Fibroblast of lung (primary cell): ENCODE measurements around the gene TMEM117. TPM values are rescaled to one million over a fixed set of nuclear protein-coding genes. Genes with fewer than 3 reads are reported as not detected.
"Not testable (repeated sequence)": the region's sequence is repeated elsewhere in the genome, so short reads cannot be mapped to it uniquely, and the experiment has no call there.

ENCODE experiments used
- DNase-seq, 2 donors: peaks; one replicate each; pipeline versions ENCODE4 v3.0.0 to v3.0.0-alpha.2; 2010; ENCODE audit warnings: low read depth in 2 of 2
- H2AFZ ChIP-seq: 2 replicates; pipeline ENCODE4 v1.5.1; 2012; ENCODE audit warnings: low read length, control low read depth, inconsistent platforms
- H3K27ac ChIP-seq: 2 replicates; pipeline ENCODE4 v1.5.1; 2011; ENCODE audit warnings: low read length, control low read depth; ENCODE audit not compliant: insufficient read depth
- H3K27me3 ChIP-seq: 2 replicates; pipeline ENCODE4 v1.5.1; 2011; ENCODE audit warnings: mild to moderate bottlenecking, low read length; ENCODE audit not compliant: control insufficient read depth, insufficient read depth
- H3K36me3 ChIP-seq: 2 replicates; pipeline ENCODE4 v1.5.1; 2011; ENCODE audit warnings: low read length; ENCODE audit not compliant: control insufficient read depth, insufficient read depth
- H3K4me1 ChIP-seq: 2 replicates; pipeline ENCODE4 v1.5.1; 2011; ENCODE audit warnings: low read length; ENCODE audit not compliant: control insufficient read depth, insufficient read depth; ENCODE audit errors: extremely low read depth
- H3K4me2 ChIP-seq: 2 replicates; pipeline ENCODE4 v1.5.1; 2011; ENCODE audit warnings: low read length, control low read depth; ENCODE audit not compliant: insufficient read depth; ENCODE audit errors: extremely low read depth
- H3K4me3 ChIP-seq, 4 experiments: fragments of 200-600 bp in 1 of 4; sonication (generic) in 1 of 4; replicated peaks in 1 of 4; 2 replicates each; pipeline ENCODE4 v1.5.1; 2011 to 2016; ENCODE audit warnings: low read length in 4 of 4, low read depth in 3 of 4, mild to moderate bottlenecking in 3 of 4, control low read depth in 2 of 4, inconsistent platforms in 1 of 4, mixed read lengths in 1 of 4; ENCODE audit not compliant: insufficient read depth in 1 of 4; ENCODE audit errors: control extremely low read depth in 1 of 4
- H3K79me2 ChIP-seq: 2 replicates; pipeline ENCODE4 v1.5.1; 2012; ENCODE audit warnings: mild to moderate bottlenecking, low read length, inconsistent platforms; ENCODE audit not compliant: control insufficient read depth, insufficient read depth
- H3K9ac ChIP-seq: 2 replicates; pipeline ENCODE4 v1.5.1; 2011; ENCODE audit warnings: mild to moderate bottlenecking, low read length, control low read depth; ENCODE audit not compliant: insufficient read depth
- H3K9me3 ChIP-seq: 2 replicates; pipeline ENCODE4 v1.5.1; 2012; ENCODE audit warnings: low read depth, low read length; ENCODE audit not compliant: control insufficient read depth, insufficient read depth
- H4K20me1 ChIP-seq: 2 replicates; pipeline ENCODE4 v1.5.1; 2011; ENCODE audit warnings: low read length; ENCODE audit not compliant: control insufficient read depth, insufficient read depth; ENCODE audit errors: extremely low read depth
- EZH2 ChIP-seq: IDR thresholded peaks from 2 replicates; pipeline ENCODE4 v1.5.1; 2012; ENCODE audit warnings: low read length, control low read depth, mild to moderate bottlenecking; ENCODE audit errors: missing control alignments
- polyA plus RNA-seq, 2 donors: library from polyadenylated mRNA; depleted of rRNA in 1 of 2; stranded (reverse) in 1 of 2; unstranded in 1 of 2; fragments of >200 nt; gene quantifications; 2 replicates each; pipeline ENCODE4 v1.2.1, GENCODE V29; 2011 to 2012; ENCODE audit warnings: missing spikeins in 1 of 2
- total RNA-seq: library from RNA; depleted of rRNA; stranded (reverse); fragments of >200 nt; gene quantifications from 2 replicates; pipeline ENCODE4 v1.2.1, GENCODE V29; 2014
- TF ChIP-seq, protein P1 (sequence below), 2 donors: IDR thresholded peaks in 1 of 2; conservative IDR thresholded peaks in 1 of 2; 1 replicate in 1 of 2; 2 replicates in 1 of 2; pipeline ENCODE4 v1.5.1; 2011 to 2012; ENCODE audit warnings: low read length in 2 of 2, control low read depth in 1 of 2, inconsistent platforms in 1 of 2, low read depth in 1 of 2, mild to moderate bottlenecking in 1 of 2

TMEM117 gene
- total and polyA plus RNA-seq, 2 donors (not counting 1 experiment from before 2014, with no cell fraction given) = 7.6 to 7.8 TPM

DNA sequence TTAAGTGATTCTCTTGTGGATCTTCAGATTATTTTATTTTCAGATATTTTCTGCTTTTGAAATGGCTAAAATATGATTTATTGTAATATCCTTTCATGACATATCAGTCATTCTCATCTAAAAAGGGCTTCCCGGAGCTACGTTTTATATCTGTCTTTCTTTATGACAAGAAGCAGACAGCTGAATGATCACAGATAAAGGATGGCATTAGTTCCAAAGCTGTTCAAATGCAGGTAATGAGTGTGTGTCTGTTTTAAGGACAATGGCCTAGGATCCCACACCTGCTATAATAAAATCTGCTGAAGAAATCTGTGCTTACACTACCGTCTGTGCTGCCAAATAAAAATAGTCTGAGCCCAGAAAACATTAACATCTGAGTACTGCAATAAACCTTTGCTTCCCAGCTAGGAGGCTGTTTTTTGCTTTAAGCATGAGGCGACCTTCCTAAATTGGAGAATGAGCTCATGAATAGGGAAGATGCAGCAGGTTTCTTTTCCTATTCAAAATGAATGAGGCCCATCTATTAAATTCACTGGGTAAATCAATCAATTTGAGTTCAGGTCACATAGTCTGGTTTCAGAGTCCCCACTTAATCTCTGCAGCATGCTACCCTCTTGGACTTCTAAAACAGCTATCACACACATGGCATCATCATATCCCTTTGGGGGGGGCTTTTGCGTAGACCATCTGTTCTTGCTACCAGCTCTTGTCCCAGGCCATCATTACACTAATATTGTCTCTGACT lies 541.7 kb downstream of the TMEM117 start:
- Histone ChIP-seq H3K79me2 (no peaks in the 10 kb centered on the region), H3K9me3 (no peaks in the 10 kb centered on the region), H3K4me1 (no peaks in the 10 kb centered on the region), H4K20me1 (no peaks in the 10 kb centered on the region), H2AFZ (no peak overlapping the region), H3K9ac (no peak overlapping the region), H3K4me2 (no peak overlapping the region), H3K36me3 (no peaks in the 10 kb centered on the region), H3K4me3 (no peak overlapping the region), H3K27me3 (no peaks in the 10 kb centered on the region), H3K27ac (no peak overlapping the region)
- no peak for TF ChIP-seq EZH2
- TF ChIP-seq, protein P1, sequence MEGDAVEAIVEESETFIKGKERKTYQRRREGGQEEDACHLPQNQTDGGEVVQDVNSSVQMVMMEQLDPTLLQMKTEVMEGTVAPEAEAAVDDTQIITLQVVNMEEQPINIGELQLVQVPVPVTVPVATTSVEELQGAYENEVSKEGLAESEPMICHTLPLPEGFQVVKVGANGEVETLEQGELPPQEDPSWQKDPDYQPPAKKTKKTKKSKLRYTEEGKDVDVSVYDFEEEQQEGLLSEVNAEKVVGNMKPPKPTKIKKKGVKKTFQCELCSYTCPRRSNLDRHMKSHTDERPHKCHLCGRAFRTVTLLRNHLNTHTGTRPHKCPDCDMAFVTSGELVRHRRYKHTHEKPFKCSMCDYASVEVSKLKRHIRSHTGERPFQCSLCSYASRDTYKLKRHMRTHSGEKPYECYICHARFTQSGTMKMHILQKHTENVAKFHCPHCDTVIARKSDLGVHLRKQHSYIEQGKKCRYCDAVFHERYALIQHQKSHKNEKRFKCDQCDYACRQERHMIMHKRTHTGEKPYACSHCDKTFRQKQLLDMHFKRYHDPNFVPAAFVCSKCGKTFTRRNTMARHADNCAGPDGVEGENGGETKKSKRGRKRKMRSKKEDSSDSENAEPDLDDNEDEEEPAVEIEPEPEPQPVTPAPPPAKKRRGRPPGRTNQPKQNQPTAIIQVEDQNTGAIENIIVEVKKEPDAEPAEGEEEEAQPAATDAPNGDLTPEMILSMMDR (conservative IDR thresholded peaks at IDR 0.05 in 1 of 2, IDR thresholded peaks at IDR 0.05 in 1 of 2; ENCODE audit: low read depth in 1 of 2, low read length in 2 of 2) = no peak
- no peak for DNase-seq

DNA sequence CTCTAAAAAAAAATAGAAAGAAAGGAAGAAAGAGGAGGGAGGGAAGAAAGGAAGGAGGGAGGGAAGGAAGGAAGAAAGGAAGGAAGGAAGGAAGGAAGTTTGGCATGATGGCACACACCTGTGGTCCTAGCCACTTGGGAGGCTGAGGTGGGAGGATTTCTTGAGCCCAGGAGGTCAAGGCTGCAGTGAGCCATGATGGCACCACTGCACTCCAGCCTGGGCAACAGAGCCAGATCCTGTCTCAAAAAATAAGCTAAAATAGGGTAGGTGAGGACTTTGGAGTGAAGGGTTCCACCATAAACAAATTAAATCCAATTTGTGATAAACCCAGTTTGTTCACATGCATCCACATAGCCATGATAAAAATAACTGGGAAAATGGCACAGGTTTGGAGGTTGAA lies 543.2 kb downstream of the TMEM117 start:
- H3K4me1 ChIP-seq, H3K36me3 ChIP-seq, H2AFZ ChIP-seq, H3K27ac ChIP-seq, H3K4me2 ChIP-seq, H4K20me1 ChIP-seq, H3K4me3 ChIP-seq, H3K9me3 ChIP-seq, H3K27me3 ChIP-seq, H3K79me2 ChIP-seq, DNase-seq, H3K9ac ChIP-seq: not testable (repeated sequence)

DNA sequence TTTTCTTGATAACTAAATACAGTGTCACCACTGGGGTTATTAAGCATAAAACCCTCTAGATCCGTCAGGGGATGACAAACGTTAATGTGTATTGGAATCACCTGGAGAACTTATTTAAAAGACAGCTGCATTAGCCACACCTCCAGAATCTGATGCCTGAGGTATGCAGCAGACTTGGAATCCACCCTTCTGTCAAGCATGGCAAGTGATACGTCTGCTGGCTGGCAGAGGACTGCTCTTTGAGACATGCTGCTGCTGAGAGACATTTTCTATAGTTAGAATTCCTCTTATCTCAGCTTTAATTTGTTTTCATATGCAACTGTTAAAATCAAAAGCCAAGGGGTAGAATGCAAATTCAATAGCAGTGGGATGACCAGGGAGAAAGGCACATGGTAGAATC lies 544.0 kb downstream of the TMEM117 start:
- TF ChIP-seq, protein P1 (conservative IDR thresholded peaks at IDR 0.05 in 1 of 2, IDR thresholded peaks at IDR 0.05 in 1 of 2; ENCODE audit: low read depth in 1 of 2, low read length in 2 of 2) = no peak
- no peak for TF ChIP-seq EZH2
- H2AFZ ChIP-seq = no peak overlapping the region
- DNase-seq = no peak
- no peak overlapping the region for H3K9ac ChIP-seq
- no peaks in the 10 kb centered on the region for H3K36me3 ChIP-seq
- H3K9me3 ChIP-seq = no peaks in the 10 kb centered on the region
- H3K79me2 ChIP-seq = no peaks in the 10 kb centered on the region
- no peak overlapping the region for H3K4me2 ChIP-seq
- no peak overlapping the region for H3K4me3 ChIP-seq
- H3K27ac ChIP-seq = no peak overlapping the region
- H4K20me1 ChIP-seq = no peaks in the 10 kb centered on the region
- no peaks in the 10 kb centered on the region for H3K27me3 ChIP-seq
- no peaks in the 10 kb centered on the region for H3K4me1 ChIP-seq
